Hepatocyte (in vitro differentiated cells): ENCODE data around the gene ZNF738.

Experiments
- CTCF ChIP-seq: fragments of 200-600 bp; sonication (generic); IDR thresholded peaks from 2 replicates; pipeline ENCODE4 v1.5.1; 2016; ENCODE audit warnings: antibody characterized with exemption, mild to moderate bottlenecking; ENCODE audit not compliant: poor library complexity
- EZH2 ChIP-seq: fragments of 200-600 bp; sonication (generic); IDR thresholded peaks from 2 replicates; pipeline ENCODE4 v1.6.1; 2016; ENCODE audit warnings: antibody characterized with exemption, mild to moderate bottlenecking, borderline replicate concordance
- EZH2phosphoT487 ChIP-seq: fragments of 200-600 bp; sonication (generic); IDR thresholded peaks from one replicate; pipeline ENCODE4 v1.6.1; 2018; ENCODE audit warnings: antibody characterized with exemption, mild to moderate bottlenecking, low read depth, moderate library complexity; ENCODE audit not compliant: unreplicated experiment, severe bottlenecking

GRCh38 chr19:21326169-21326568, 32.6 kb upstream of the ZNF738 start:
- TF ChIP-seq CTCF, result no peak
- TF ChIP-seq EZH2phosphoT487, result no peak
- TF ChIP-seq EZH2, result no peak
